Large intestine (tissue), 3 donors: ENCODE results near the gene CLRN3. TPM values are rescaled to one million over a fixed set of nuclear protein-coding genes. Genes with fewer than 3 reads are reported as not detected.

Source experiments
- DNase-seq, 2 donors: peaks; one replicate each; pipeline versions ENCODE4 v3.0.0 to v3.0.0-alpha.2; 2013
- H3K27ac ChIP-seq: one replicate; pipeline ENCODE4 v1.5.1; 2013; ENCODE audit warnings: low read length
- H3K27me3 ChIP-seq: 2 replicates; pipeline ENCODE4 v1.6.1; 2013; ENCODE audit warnings: low read length; ENCODE audit not compliant: control insufficient read depth, insufficient read depth
- H3K36me3 ChIP-seq: 2 replicates; pipeline ENCODE4 v1.6.1; 2013; ENCODE audit warnings: low read length; ENCODE audit not compliant: control insufficient read depth, insufficient read depth
- H3K4me1 ChIP-seq: one replicate; pipeline ENCODE4 v1.6.1; 2013; ENCODE audit warnings: low read length; ENCODE audit not compliant: control insufficient read depth, insufficient read depth
- H3K4me3 ChIP-seq: one replicate; pipeline ENCODE4 v1.5.1; 2013; ENCODE audit warnings: low read length
- H3K9me3 ChIP-seq: one replicate; pipeline ENCODE4 v1.6.1; 2013; ENCODE audit warnings: mild to moderate bottlenecking, low read depth, low read length, moderate library complexity; ENCODE audit not compliant: control insufficient read depth
- WGBS: methylation state at CpG from one replicate; pipeline ENCODE4 v1.1.5; 2013; ENCODE audit warnings: low lambda C conversion rate; ENCODE audit not compliant: insufficient coverage; 5-methylcytosine and 5-hydroxymethylcytosine counted together
- polyA plus RNA-seq: library from polyadenylated mRNA; unstranded; fragments of 120-200 nt; gene quantifications from one replicate; pipeline ENCODE4 v1.2.1, GENCODE V29; 2013

The CLRN3 gene
- polyA plus RNA-seq, 1 donor: 121 TPM

DNA sequence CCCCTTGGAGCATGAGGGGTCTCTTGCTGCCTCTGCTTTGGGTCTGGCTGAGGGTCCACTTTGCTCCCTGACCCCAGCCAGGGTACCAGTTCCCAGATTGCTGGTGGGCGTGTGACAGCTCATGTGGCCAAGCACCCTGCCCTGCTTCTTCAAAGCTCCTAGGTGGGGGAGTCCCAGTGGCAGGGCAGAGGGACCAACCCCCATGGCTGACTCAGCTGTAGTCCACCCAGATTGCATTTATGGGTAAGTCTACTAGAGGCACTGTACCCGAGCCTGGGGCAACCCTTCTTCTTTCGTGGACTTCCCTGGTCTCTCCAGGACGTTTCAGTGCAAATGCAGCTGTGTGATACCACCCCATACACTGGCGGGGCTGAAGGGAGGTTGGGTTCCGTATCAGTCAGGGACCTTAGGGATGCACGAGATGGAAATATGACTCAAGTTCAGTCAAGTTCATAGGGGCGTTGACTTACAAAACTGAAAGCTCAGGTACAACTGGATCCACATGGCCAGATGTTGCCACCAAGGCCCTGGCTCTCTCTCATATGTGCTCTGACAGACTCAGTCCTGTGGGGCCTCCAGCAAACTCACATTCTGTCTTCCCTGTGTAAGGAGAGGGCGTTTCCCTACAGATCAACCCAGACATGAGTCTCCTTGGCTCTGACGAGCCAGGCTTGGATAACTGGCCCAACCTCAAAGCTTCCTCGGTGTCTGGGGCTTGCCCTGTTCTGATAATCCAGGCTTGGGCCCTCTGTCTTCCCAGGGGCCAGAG is 27.7 kb upstream of the CLRN3 start:
- WGBS: no CpG with 5 or more reads among the region's 11 CpGs
- no peak for DNase-seq
- no peaks in the 10 kb centered on the region for H3K9me3 ChIP-seq
- peaks cover 23% of the 10 kb centered on the region for H3K4me1 ChIP-seq
- no peak overlapping the region for H3K4me3 ChIP-seq
- H3K36me3 ChIP-seq: peaks cover 2% of the 10 kb centered on the region
- no peaks in the 10 kb centered on the region for H3K27me3 ChIP-seq
- no peak overlapping the region for H3K27ac ChIP-seq

GRCh38 chr10:127919418-127920271 is 26.9 kb upstream of the CLRN3 start:
- H3K27me3 ChIP-seq: no peaks in the 10 kb centered on the region
- no peak for DNase-seq
- H3K36me3 ChIP-seq: peaks cover 2% of the 10 kb centered on the region
- WGBS: no CpG with 5 or more reads among the region's 12 CpGs
- H3K9me3 ChIP-seq: no peaks in the 10 kb centered on the region
- H3K4me1 ChIP-seq: peaks cover 23% of the 10 kb centered on the region
- H3K4me3 ChIP-seq: no peak overlapping the region
- H3K27ac ChIP-seq: no peak overlapping the region

DNA sequence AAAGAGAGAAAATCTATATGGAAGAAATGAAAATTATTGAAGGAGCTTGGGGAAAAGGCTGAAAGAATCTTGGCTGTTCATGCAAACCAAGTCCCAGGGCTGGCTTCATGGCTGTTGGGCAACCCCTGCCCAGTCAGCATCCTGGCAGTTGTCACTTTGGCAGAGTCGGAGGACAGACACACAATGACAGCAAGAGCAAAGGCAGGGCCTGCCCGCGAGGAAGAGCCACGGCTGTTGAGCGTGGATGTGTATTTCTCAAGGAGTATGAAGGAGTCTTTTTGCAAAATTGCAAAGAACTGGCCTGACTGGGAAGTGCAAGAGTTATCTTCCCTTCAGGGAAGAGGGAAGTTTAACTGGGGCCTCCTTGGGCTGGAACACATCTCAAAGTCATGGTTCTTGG is 25.8 kb upstream of the CLRN3 start:
- Histone ChIP-seq H3K27ac (no peak overlapping the region), H3K4me1 (peaks cover 20% of the 10 kb centered on the region), H3K9me3 (no peaks in the 10 kb centered on the region), H3K27me3 (no peaks in the 10 kb centered on the region), H3K4me3 (no peak overlapping the region), H3K36me3 (peaks cover 2% of the 10 kb centered on the region)
- WGBS: 80% methylated on average over 2 of the region's 5 CpGs
- DNase-seq: no peak

- WGBS: 87% methylated on average over 3 of the region's 9 CpGs
- no peaks in the 10 kb centered on the region for H3K9me3 ChIP-seq
- H3K4me1 ChIP-seq: peaks cover 8% of the 10 kb centered on the region
- H3K4me3 ChIP-seq: no peak overlapping the region
- no peaks in the 10 kb centered on the region for H3K27me3 ChIP-seq
- no peak for DNase-seq
- H3K36me3 ChIP-seq: peaks cover 2% of the 10 kb centered on the region
- H3K27ac ChIP-seq: no peak overlapping the region
Observed at GRCh38 chr10:127916826-127917225, 24.1 kb upstream of the CLRN3 start.

GRCh38 chr10:127915324-127915723 is 22.6 kb upstream of the CLRN3 start:
- Histone ChIP-seq H3K36me3 (peaks cover 2% of the 10 kb centered on the region), H3K9me3 (no peaks in the 10 kb centered on the region), H3K27ac (no peak overlapping the region), H3K4me1 (peaks cover 5% of the 10 kb centered on the region), H3K27me3 (no peaks in the 10 kb centered on the region), H3K4me3 (no peak overlapping the region)
- no peak for DNase-seq
- 79% methylated on average over 2 of the region's 4 CpGs for WGBS

DNA sequence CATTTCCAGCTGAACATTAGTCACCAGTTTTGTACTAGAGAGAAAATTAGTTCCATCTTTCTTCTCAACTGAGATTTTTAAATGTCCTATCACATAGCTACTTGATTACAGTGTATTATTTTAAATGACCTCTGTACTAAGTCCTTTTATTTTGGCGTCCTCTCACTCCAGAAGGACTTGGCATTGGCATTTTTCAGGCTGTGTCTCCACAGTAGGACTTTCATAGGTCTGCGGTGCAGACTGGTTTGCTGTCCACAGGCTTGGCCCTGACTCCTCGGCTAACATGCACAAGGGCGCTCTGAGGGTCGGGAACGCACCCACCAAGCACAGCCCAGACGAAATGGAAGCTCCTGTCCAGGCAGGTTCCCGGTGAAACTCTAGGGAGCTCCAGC is 20.6 kb upstream of the CLRN3 start:
- DNase-seq: no peak
- no peak overlapping the region for H3K4me3 ChIP-seq
- no peak overlapping the region for H3K27ac ChIP-seq
- H3K4me1 ChIP-seq: peaks cover 10% of the 10 kb centered on the region
- H3K36me3 ChIP-seq: peaks cover 2% of the 10 kb centered on the region
- H3K9me3 ChIP-seq: no peaks in the 10 kb centered on the region
- no peaks in the 10 kb centered on the region for H3K27me3 ChIP-seq
- WGBS: 100% methylated on average over 1 of the region's 8 CpGs

DNA sequence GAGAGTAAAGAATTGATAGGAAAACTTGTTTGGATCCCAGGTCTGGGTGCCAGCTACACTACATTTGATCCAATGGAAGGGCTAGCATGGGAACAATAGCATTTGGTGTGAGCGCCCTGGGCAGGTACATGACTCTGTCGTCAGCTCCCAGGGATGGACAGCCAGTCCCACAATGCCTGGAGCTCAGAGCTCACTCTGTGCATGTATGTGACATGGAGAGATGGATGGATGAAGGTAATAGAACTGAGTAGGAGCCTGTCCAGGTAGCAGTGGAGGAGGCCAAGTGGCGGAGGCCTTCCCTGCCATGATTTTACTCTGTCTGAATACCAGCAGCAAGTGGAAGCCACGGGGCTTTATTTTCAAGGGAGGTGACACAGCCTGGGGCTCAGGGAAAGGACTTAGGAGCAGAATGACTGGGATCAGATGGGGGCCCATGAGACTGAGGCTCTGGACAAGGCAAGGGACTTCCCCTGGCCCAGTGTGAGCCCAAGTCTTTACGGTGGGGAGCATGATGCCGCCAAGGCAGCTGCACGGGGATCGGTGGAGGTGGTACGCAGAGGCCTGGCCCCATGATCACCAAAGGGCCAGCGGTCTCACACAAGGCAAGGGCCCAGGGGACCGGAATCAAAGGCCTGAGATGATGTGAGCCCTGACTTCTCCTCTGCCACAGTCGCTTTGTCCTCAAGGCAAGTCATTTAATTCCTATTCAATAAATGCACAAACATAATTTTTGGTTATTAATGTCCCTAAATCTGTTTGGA is 20.0 kb upstream of the CLRN3 start:
- no peak overlapping the region for H3K27ac ChIP-seq
- peaks cover 2% of the 10 kb centered on the region for H3K36me3 ChIP-seq
- 100% methylated on average over 1 of the region's 12 CpGs for WGBS
- DNase-seq: no peak
- H3K9me3 ChIP-seq: no peaks in the 10 kb centered on the region
- peaks cover 2% of the 10 kb centered on the region for H3K27me3 ChIP-seq
- peaks cover 13% of the 10 kb centered on the region for H3K4me1 ChIP-seq
- no peak overlapping the region for H3K4me3 ChIP-seq

DNA sequence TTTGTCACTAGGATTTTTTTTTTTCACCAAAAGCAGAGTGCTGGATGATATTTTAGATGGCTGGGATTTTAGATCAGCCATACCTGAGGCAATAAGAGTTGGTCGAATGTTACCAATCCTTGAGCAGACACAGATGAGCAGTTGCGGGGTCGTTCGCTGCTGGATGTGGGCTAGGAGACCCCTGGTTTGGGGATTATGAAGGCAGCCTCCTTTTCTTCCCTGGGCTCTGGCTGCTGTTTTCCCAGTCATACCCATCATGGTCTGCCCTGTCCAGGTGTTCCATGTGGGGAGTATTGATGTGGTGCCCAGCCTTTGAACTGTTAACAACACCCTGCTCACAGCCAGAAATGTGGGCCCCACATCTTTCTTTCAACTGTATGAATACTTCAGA is 19.1 kb upstream of the CLRN3 start:
- peaks cover 2% of the 10 kb centered on the region for H3K36me3 ChIP-seq
- DNase-seq: no peak
- peaks cover 2% of the 10 kb centered on the region for H3K27me3 ChIP-seq
- peaks cover 13% of the 10 kb centered on the region for H3K4me1 ChIP-seq
- H3K9me3 ChIP-seq: no peaks in the 10 kb centered on the region
- no peak overlapping the region for H3K4me3 ChIP-seq
- WGBS: no CpG with 5 or more reads among the region's 4 CpGs
- H3K27ac ChIP-seq: no peak overlapping the region

GRCh38 chr10:127911218-127911866 is 18.6 kb upstream of the CLRN3 start:
- Histone ChIP-seq H3K27me3 (peaks cover 2% of the 10 kb centered on the region), H3K36me3 (no peaks in the 10 kb centered on the region), H3K9me3 (no peaks in the 10 kb centered on the region), H3K4me3 (no peak overlapping the region), H3K27ac (no peak overlapping the region), H3K4me1 (peaks cover 17% of the 10 kb centered on the region)
- WGBS: 80% methylated on average over 1 of the region's 10 CpGs
- DNase-seq: no peak

DNA sequence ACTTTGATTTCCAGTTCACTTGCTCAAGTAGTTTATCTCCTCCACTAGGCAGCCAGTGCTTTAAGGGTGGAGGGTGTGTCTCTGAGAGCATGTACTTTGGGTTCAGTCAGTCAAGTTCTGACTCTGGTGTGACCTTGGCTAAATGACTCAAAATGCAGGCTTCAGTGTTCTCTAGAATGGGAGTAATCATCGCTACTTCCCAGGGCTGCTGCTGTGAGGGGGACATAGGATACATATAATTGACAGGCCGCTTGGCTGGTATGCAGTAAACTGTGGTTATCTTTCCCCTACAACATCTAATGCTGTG is 17.7 kb upstream of the CLRN3 start:
- Histone ChIP-seq H3K36me3 (no peaks in the 10 kb centered on the region), H3K27me3 (peaks cover 2% of the 10 kb centered on the region), H3K9me3 (no peaks in the 10 kb centered on the region), H3K4me3 (no peak overlapping the region), H3K4me1 (peaks cover 26% of the 10 kb centered on the region), H3K27ac (no peak overlapping the region)
- no CpG with 5 or more reads among the region's 2 CpGs for WGBS
- peak; percentile 38 to 68 for DNase-seq
